Measurements from ENCODE around the gene TRHDE. TPM values are rescaled to one million over a fixed set of nuclear protein-coding genes. Genes with fewer than 3 reads are reported as not detected.
A peak's percentile ranks its signal among the peaks of the same experiment; 100 is the strongest.

Gene TRHDE
- total RNA-seq, 1 experiment from 2014 or later = not detected

DNA sequence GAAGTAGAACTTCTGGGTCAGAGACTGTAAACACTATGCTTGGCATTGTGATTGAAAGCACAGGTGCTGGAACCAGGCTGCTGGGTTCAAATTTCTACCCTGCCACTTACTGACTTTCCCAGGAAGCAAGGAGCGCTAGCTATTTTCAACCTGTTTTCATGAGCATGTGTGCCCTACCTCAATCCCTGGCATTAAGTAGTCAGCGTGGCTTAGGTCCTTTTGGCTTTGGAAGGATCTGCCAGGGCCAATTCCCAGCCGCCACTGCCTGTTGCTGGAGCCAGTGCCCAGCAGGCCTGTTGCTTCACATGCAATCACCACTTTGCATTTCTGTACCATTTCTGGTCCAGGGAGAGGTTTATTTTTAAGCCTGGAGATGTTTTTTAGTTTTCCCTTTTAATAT is 196.3 kb downstream of the TRHDE start:
- no TSS peak for BruUV-seq (replicated peaks)
- Mint-ChIP-seq H3K4me3 (ENCODE audit: unreplicated experiment) (no peak overlapping the region), H3K36me3 (ENCODE audit: insufficient read depth, unreplicated experiment) (no peaks in the 10 kb centered on the region), H3K9me3 (ENCODE audit: unreplicated experiment) (no peaks in the 10 kb centered on the region), H3K27ac (ENCODE audit: low read depth, unreplicated experiment) (no peak overlapping the region), H3K27me3 (ENCODE audit: insufficient read depth, unreplicated experiment) (no peaks in the 10 kb centered on the region), H3K4me1 (ENCODE audit: insufficient read depth, unreplicated experiment) (no peaks in the 10 kb centered on the region)
- TF ChIP-seq, protein P1, sequence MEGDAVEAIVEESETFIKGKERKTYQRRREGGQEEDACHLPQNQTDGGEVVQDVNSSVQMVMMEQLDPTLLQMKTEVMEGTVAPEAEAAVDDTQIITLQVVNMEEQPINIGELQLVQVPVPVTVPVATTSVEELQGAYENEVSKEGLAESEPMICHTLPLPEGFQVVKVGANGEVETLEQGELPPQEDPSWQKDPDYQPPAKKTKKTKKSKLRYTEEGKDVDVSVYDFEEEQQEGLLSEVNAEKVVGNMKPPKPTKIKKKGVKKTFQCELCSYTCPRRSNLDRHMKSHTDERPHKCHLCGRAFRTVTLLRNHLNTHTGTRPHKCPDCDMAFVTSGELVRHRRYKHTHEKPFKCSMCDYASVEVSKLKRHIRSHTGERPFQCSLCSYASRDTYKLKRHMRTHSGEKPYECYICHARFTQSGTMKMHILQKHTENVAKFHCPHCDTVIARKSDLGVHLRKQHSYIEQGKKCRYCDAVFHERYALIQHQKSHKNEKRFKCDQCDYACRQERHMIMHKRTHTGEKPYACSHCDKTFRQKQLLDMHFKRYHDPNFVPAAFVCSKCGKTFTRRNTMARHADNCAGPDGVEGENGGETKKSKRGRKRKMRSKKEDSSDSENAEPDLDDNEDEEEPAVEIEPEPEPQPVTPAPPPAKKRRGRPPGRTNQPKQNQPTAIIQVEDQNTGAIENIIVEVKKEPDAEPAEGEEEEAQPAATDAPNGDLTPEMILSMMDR (IDR thresholded peaks at IDR 0.05; ENCODE audit: unreplicated experiment) = no peak
- DNase-seq (ENCODE audit: unreplicated experiment) = no peak
- POLR2A ChIA-PET = no interaction called here
- CTCF ChIA-PET = interaction anchor here (0.6 kb wide), 1 partner anchor 688 kb away, joined by 3 read pairs; no protein-coding TSS in a partner anchor
- intact Hi-C loops (cut with micrococcal nuclease) = no loop called here

DNA sequence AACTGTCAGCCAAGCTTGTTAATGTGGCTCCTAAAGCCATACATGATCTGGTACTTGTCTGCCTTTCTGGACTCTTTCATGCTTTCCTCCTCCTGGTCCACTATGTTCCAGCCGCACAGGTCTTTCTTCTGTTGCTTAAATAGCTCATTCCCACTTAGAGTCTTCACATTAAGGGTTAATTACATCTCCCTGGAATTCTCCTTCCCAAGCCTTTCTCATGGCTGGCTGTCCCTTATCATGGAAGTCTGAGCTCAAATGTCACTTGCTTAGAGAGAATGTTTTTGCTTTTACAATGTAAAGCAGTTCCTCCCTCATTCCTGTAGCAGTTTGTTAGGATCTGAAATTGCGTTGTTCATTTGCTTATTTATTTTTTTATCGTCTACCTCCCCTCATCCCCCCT is 199.6 kb downstream of the TRHDE start:
- no peaks in the 10 kb centered on the region for H3K9me3 Mint-ChIP-seq (ENCODE audit: unreplicated experiment)
- ChIA-PET POLR2A (interaction anchor here (0.5 to 1.2 kb wide), 2 partner anchors 12 to 591 kb away, joined by 3 to 4 read pairs; no protein-coding TSS in a partner anchor), CTCF (interaction anchor here (0.6 to 0.9 kb wide), 2 partner anchors 635 to 841 kb away, joined by 3 read pairs; no protein-coding TSS in a partner anchor)
- no TSS peak for BruUV-seq (replicated peaks)
- H3K36me3 Mint-ChIP-seq (ENCODE audit: insufficient read depth, unreplicated experiment) = no peaks in the 10 kb centered on the region
- no peak overlapping the region for H3K27ac Mint-ChIP-seq (ENCODE audit: low read depth, unreplicated experiment)
- TF ChIP-seq, protein P1 (IDR thresholded peaks at IDR 0.05; ENCODE audit: unreplicated experiment) = no peak
- H3K27me3 Mint-ChIP-seq (ENCODE audit: insufficient read depth, unreplicated experiment) = no peaks in the 10 kb centered on the region
- intact Hi-C loops (cut with micrococcal nuclease) = no loop called here
- no peak for DNase-seq (ENCODE audit: unreplicated experiment)
- H3K4me3 Mint-ChIP-seq (ENCODE audit: unreplicated experiment) = no peak overlapping the region
- H3K4me1 Mint-ChIP-seq (ENCODE audit: insufficient read depth, unreplicated experiment) = no peaks in the 10 kb centered on the region

DNA sequence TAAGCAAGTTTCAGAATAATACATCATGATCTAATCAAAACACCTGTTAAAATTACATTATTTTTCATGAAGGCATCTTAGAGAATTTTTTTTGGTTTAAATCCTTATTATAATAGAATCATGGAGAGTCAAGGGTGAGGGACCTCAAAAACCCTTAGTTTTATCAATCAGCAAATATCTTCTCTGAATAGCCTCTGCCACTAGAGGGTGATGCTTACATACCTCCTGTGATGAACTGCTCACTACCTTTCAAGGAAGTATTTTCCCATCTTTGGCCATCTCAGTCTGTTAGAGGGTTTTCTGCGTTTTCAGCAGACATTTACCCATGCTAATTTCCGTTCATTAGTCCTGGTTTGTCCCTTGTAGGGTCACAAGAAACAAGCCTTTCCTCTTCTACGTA is 200.2 kb downstream of the TRHDE start:
- H3K9me3 Mint-ChIP-seq (ENCODE audit: unreplicated experiment) = no peaks in the 10 kb centered on the region
- H3K27me3 Mint-ChIP-seq (ENCODE audit: insufficient read depth, unreplicated experiment) = no peaks in the 10 kb centered on the region
- no peaks in the 10 kb centered on the region for H3K36me3 Mint-ChIP-seq (ENCODE audit: insufficient read depth, unreplicated experiment)
- ChIA-PET CTCF (interaction anchor here (0.9 kb wide), 1 partner anchor 841 kb away, joined by 3 read pairs; no protein-coding TSS in a partner anchor), POLR2A (interaction anchor here (0.5 to 1.2 kb wide), 2 partner anchors 13 to 591 kb away, joined by 3 to 4 read pairs; no protein-coding TSS in a partner anchor)
- BruUV-seq (replicated peaks) = no TSS peak
- H3K4me3 Mint-ChIP-seq (ENCODE audit: unreplicated experiment) = no peak overlapping the region
- peak; percentile 4 for DNase-seq (ENCODE audit: unreplicated experiment)
- TF ChIP-seq, protein P1 (IDR thresholded peaks at IDR 0.05; ENCODE audit: unreplicated experiment) = peak; percentile 20
- H3K4me1 Mint-ChIP-seq (ENCODE audit: insufficient read depth, unreplicated experiment) = no peaks in the 10 kb centered on the region
- no peak overlapping the region for H3K27ac Mint-ChIP-seq (ENCODE audit: low read depth, unreplicated experiment)
- intact Hi-C loops (cut with micrococcal nuclease) = no loop called here

DNA sequence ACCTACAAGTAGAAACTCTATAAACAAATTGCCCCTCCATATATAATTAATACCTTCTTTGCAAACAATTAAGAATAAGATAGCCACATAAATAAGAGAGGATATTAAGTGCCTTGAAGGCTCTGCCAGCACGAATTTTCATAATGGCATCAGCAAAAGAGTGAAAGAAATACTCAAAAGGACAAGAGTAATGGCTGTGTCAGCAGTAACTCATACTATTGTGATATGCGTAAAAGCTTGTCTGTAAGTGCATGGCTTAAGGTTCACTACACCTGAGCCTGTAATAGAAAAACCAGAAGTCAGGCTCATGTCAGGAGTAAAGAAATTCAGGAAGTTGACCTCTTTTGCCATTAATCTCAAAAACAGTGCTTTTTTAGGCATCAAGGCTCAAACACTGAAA is 204.1 kb downstream of the TRHDE start:
- DNase-seq (ENCODE audit: unreplicated experiment) = no peak
- no peak overlapping the region for H3K27ac Mint-ChIP-seq (ENCODE audit: low read depth, unreplicated experiment)
- intact Hi-C loops (cut with micrococcal nuclease) = no loop called here
- CTCF ChIA-PET = interaction anchor here (0.7 kb wide), 1 partner anchor 13 kb away, joined by 3 read pairs; no protein-coding TSS in a partner anchor
- no peaks in the 10 kb centered on the region for H3K36me3 Mint-ChIP-seq (ENCODE audit: insufficient read depth, unreplicated experiment)
- H3K9me3 Mint-ChIP-seq (ENCODE audit: unreplicated experiment) = no peaks in the 10 kb centered on the region
- H3K4me1 Mint-ChIP-seq (ENCODE audit: insufficient read depth, unreplicated experiment) = no peaks in the 10 kb centered on the region
- no TSS peak for BruUV-seq (replicated peaks)
- H3K4me3 Mint-ChIP-seq (ENCODE audit: unreplicated experiment) = no peak overlapping the region
- TF ChIP-seq, protein P1 (IDR thresholded peaks at IDR 0.05; ENCODE audit: unreplicated experiment) = no peak
- H3K27me3 Mint-ChIP-seq (ENCODE audit: insufficient read depth, unreplicated experiment) = no peaks in the 10 kb centered on the region
- POLR2A ChIA-PET = no interaction called here

Data from MCF 10A (cell line).